ENCODE data around the gene PML.
"Not testable (repeated sequence)": the region's sequence is repeated elsewhere in the genome, so short reads cannot be mapped to it uniquely, and the experiment has no call there.

PML gene

GRCh38 chr15:74050127-74050526, 55.6 kb downstream of the PML start:
- no peaks in the 10 kb centered on the region for H3K9me3 ChIP-seq (replicated peaks in 1 of 11)
- no peak overlapping the region for H3K4me3 ChIP-seq
- no peaks in the 10 kb centered on the region; a peak in 1 of 22 replicates for H3K36me3 ChIP-seq
- peak overlapping the region in 3 of 11 experiments; percentile 71 to 88 (median 81); a peak in 5 of 22 replicates for H3K4me2 ChIP-seq
- no peak for TF ChIP-seq Cebpa-rat (IDR thresholded peaks at IDR 0.05)
- H3K27ac ChIP-seq: peak overlapping the region in 3 of 11 experiments; percentile 85 to 97 (median 96); a peak in 6 of 22 replicates
- peaks cover 0 to 10% (median 0%) of the 10 kb centered on the region in 11 experiments; a peak in 3 of 22 replicates for H4K20me1 ChIP-seq
- peak overlapping the region in 2 of 11 experiments; percentile 84 to 87; a peak in 4 of 22 replicates for H3K9ac ChIP-seq
- H3K4me1 ChIP-seq: peaks cover 8 to 76% (median 21%) of the 10 kb centered on the region in 10 experiments
- H3K27me3 ChIP-seq: no peaks in the 10 kb centered on the region

- H3K4me3 ChIP-seq: no peak overlapping the region; a peak in 1 of 20 replicates
- TF ChIP-seq Cebpa-rat (IDR thresholded peaks at IDR 0.05): no peak
- no peaks in the 10 kb centered on the region for H3K27me3 ChIP-seq
- H3K4me1 ChIP-seq: peaks cover 8 to 76% (median 21%) of the 10 kb centered on the region in 10 experiments
- no peaks in the 10 kb centered on the region for H3K36me3 ChIP-seq
- H4K20me1 ChIP-seq: 0 out of 22 replicates have a peak, but pooled peaks cover 0 to 6% (median 0%) of the 10 kb centered on the region in 11 experiments
- peak overlapping the region in 7 of 11 experiments; percentile 27 to 88 (median 71); a peak in 13 of 22 replicates for H3K4me2 ChIP-seq
- peak overlapping the region in 7 of 11 experiments; percentile 7 to 97 (median 65); a peak in 12 of 22 replicates for H3K27ac ChIP-seq
- no peaks in the 10 kb centered on the region for H3K9me3 ChIP-seq (replicated peaks in 1 of 11)
- peak overlapping the region in 5 of 11 experiments; percentile 48 to 87 (median 66); a peak in 9 of 22 replicates for H3K9ac ChIP-seq
Measured at GRCh38 chr15:74050556-74051234, 56.2 kb downstream of the PML start.

- peak overlapping the region in 3 of 11 experiments; percentile 85 to 96 (median 85); a peak in 6 of 22 replicates for H3K27ac ChIP-seq
- H3K27me3 ChIP-seq; H3K36me3 ChIP-seq; H4K20me1 ChIP-seq; H3K9me3 ChIP-seq (replicated peaks in 1 of 11); H3K4me3 ChIP-seq: not testable (repeated sequence)
- peak overlapping the region in 3 of 11 experiments; percentile 71 to 88 (median 81); a peak in 5 of 22 replicates for H3K4me2 ChIP-seq
- peak overlapping the region in 2 of 11 experiments; percentile 75 to 77; a peak in 3 of 22 replicates for H3K9ac ChIP-seq
- peaks cover 8 to 68% (median 21%) of the 10 kb centered on the region in 10 experiments for H3K4me1 ChIP-seq
Measured at GRCh38 chr15:74052271-74053260, 58.0 kb downstream of the PML start.

- H3K4me2 ChIP-seq: peak overlapping the region in 2 of 11 experiments; percentile 20 to 22; a peak in 1 of 22 replicates
- no peaks in the 10 kb centered on the region for H3K27me3 ChIP-seq
- H4K20me1 ChIP-seq: no peaks in the 10 kb centered on the region
- H3K9me3 ChIP-seq (replicated peaks in 1 of 11): peaks cover 0 to 1% (median 0%) of the 10 kb centered on the region in 11 experiments; a peak in 2 of 22 replicates
- no peaks in the 10 kb centered on the region for H3K36me3 ChIP-seq
- TF ChIP-seq Cebpa-rat (IDR thresholded peaks at IDR 0.05): no peak
- H3K4me1 ChIP-seq: peaks cover 0 to 58% (median 13%) of the 10 kb centered on the region in 10 experiments; a peak in 17 of 20 replicates
- H3K27ac ChIP-seq: peak overlapping the region in 1 of 11 experiments; percentile 13; a peak in 1 of 22 replicates
- no peak overlapping the region for H3K4me3 ChIP-seq
- H3K9ac ChIP-seq: no peak overlapping the region
Measured at GRCh38 chr15:74053517-74053916, 59.0 kb downstream of the PML start.

GRCh38 chr15:74053941-74054529, 59.5 kb downstream of the PML start:
- Histone ChIP-seq H3K27me3 (no peaks in the 10 kb centered on the region), H3K4me2 (peak overlapping the region in 2 of 11 experiments; percentile 20 to 22; a peak in 1 of 22 replicates), H3K36me3 (no peaks in the 10 kb centered on the region), H3K27ac (no peak overlapping the region; a peak in 1 of 22 replicates), H3K4me1 (peaks cover 2 to 53% (median 15%) of the 10 kb centered on the region in 10 experiments; a peak in 19 of 20 replicates), H3K4me3 (no peak overlapping the region), H3K9me3 (replicated peaks in 1 of 11) (peaks cover 0 to 6% (median 0%) of the 10 kb centered on the region in 11 experiments; a peak in 2 of 22 replicates), H3K9ac (no peak overlapping the region), H4K20me1 (no peaks in the 10 kb centered on the region)
- TF ChIP-seq Cebpa-rat (IDR thresholded peaks at IDR 0.05): no peak

- no peak for TF ChIP-seq Cebpa-rat (IDR thresholded peaks at IDR 0.05)
- H3K9ac ChIP-seq: no peak overlapping the region
- no peaks in the 10 kb centered on the region for H3K36me3 ChIP-seq
- H3K4me1 ChIP-seq: peaks cover 8 to 36% (median 15%) of the 10 kb centered on the region in 10 experiments; a peak in 19 of 20 replicates
- H3K27ac ChIP-seq: no peak overlapping the region
- peaks cover 0 to 6% (median 0%) of the 10 kb centered on the region in 11 experiments; a peak in 2 of 22 replicates for H3K9me3 ChIP-seq (replicated peaks in 1 of 11)
- no peak overlapping the region for H3K4me2 ChIP-seq
- H3K4me3 ChIP-seq: no peak overlapping the region
- H4K20me1 ChIP-seq: no peaks in the 10 kb centered on the region
- no peaks in the 10 kb centered on the region for H3K27me3 ChIP-seq
Measured at GRCh38 chr15:74055804-74056203, 61.3 kb downstream of the PML start.

GRCh38 chr15:74056330-74056729, 61.8 kb downstream of the PML start:
- H3K4me2 ChIP-seq; H4K20me1 ChIP-seq; H3K27me3 ChIP-seq; H3K9ac ChIP-seq; H3K36me3 ChIP-seq; H3K4me3 ChIP-seq; H3K9me3 ChIP-seq (replicated peaks in 1 of 11); H3K27ac ChIP-seq: not testable (repeated sequence)
- H3K4me1 ChIP-seq: peaks cover 7 to 31% (median 10%) of the 10 kb centered on the region in 10 experiments; a peak in 19 of 20 replicates

GRCh38 chr15:74059050-74059833, 64.7 kb downstream of the PML start:
- not testable (repeated sequence) for H3K9ac ChIP-seq; H4K20me1 ChIP-seq; H3K27me3 ChIP-seq; H3K4me1 ChIP-seq; H3K36me3 ChIP-seq; H3K27ac ChIP-seq; H3K4me3 ChIP-seq; H3K9me3 ChIP-seq (replicated peaks in 1 of 11)
- peak overlapping the region in 6 of 11 experiments; percentile 1 to 45 (median 41); a peak in 9 of 22 replicates for H3K4me2 ChIP-seq
